Gastrocnemius medialis (tissue), 4 donors: Measurements from ENCODE around the gene DRG1. TPM values are rescaled to one million over a fixed set of nuclear protein-coding genes. Genes with fewer than 3 reads are reported as not detected.
A peak's percentile ranks its signal among the peaks of the same experiment; 100 is the strongest.

ENCODE experiments used
- ATAC-seq, 2 donors: fragments of 150-250 bp; one replicate each; pipeline ENCODE4 v1.9.1; 2016
- DNase-seq, 2 donors: peaks; one replicate each; pipeline ENCODE4 v3.0.0-alpha.2; 2019
- H3K27ac ChIP-seq, 4 donors: fragments of 200-600 bp; sonication (generic); 1 replicate in 1 of 4; 2 replicates in 3 of 4; pipeline ENCODE4 v1.5.1; 2016 to 2018; ENCODE audit warnings: mild to moderate bottlenecking in 2 of 4, moderate library complexity in 1 of 4
- H3K27me3 ChIP-seq, 3 donors: fragments of 200-600 bp; sonication (generic) in 2 of 3; 1 replicate in 1 of 3; 2 replicates in 2 of 3; pipeline versions ENCODE4 v1.5.1 to v1.6.0; 2016 to 2019; ENCODE audit warnings: mild to moderate bottlenecking in 1 of 3, moderate library complexity in 1 of 3
- H3K36me3 ChIP-seq, 2 donors: fragments of 200-600 bp; sonication (generic) in 1 of 2; one replicate each; pipeline ENCODE4 v1.5.1; 2017 to 2018
- H3K4me1 ChIP-seq, 2 donors: fragments of 200-600 bp; sonication (generic) in 1 of 2; one replicate each; pipeline ENCODE4 v1.5.1; 2016 to 2017; ENCODE audit warnings: mild to moderate bottlenecking in 2 of 2
- H3K4me3 ChIP-seq, 4 donors: fragments of 200-600 bp; sonication (generic) in 3 of 4; 1 replicate in 1 of 4; 2 replicates in 3 of 4; pipeline ENCODE4 v1.5.1; 2016 to 2019; ENCODE audit warnings: mild to moderate bottlenecking in 2 of 4
- H3K9me3 ChIP-seq, 3 donors: fragments of 200-600 bp; sonication (generic) in 2 of 3; 1 replicate in 1 of 3; 2 replicates in 2 of 3; pipeline ENCODE4 v1.5.1; 2016 to 2019
- CTCF ChIP-seq, 5 experiments: fragments of 450-650 bp in 3 of 5; fragments of 200-600 bp in 2 of 5; sonication (generic) in 2 of 5; IDR thresholded peaks in 4 of 5; conservative IDR thresholded peaks in 1 of 5; 1 replicate in 4 of 5; 2 replicates in 1 of 5; pipeline ENCODE4 v1.5.1; 2016 to 2019; ENCODE audit warnings: antibody characterized with exemption in 5 of 5, mild to moderate bottlenecking in 3 of 5, moderate library complexity in 3 of 5
- POLR2A ChIP-seq, 2 donors: fragments of 450-650 bp; IDR thresholded peaks; one replicate each; pipeline ENCODE4 v1.6.1; 2017; ENCODE audit warnings: antibody characterized with exemption in 2 of 2, mild to moderate bottlenecking in 2 of 2, moderate library complexity in 2 of 2
- in situ Hi-C, 4 donors: fragments of 200-750 bp; cut with MboI; loops; one replicate each; pipeline versions ENCODE4 v1.15.0 to v1.8.0; 2017; ENCODE audit warnings: low sequenced_read_pairs in 4 of 4
- intact Hi-C: fragments of 100-400 bp; cut with DNase I; formaldehyde crosslinking; loops from one replicate; pipeline ENCODE4 v1.15.1; 2023; ENCODE audit warnings: low total_unique reads
- total RNA-seq, 4 donors: library from RNA; depleted of rRNA; stranded (reverse); fragments of >200 nt; gene quantifications; one replicate each; pipeline versions ENCODE4 v1.1.0 to v1.2.3, GENCODE V29; 2016

Gene DRG1
- total RNA-seq, 4 donors from 2014 or later, result 117 to 136 (median 127) TPM

GRCh38 chr22:31436132-31436531, 36.7 kb downstream of the DRG1 start:
- Histone ChIP-seq H3K4me3 (no peak overlapping the region), H3K36me3 (peaks cover 0 to 96% of the 10 kb centered on the region in 2 donors), H3K4me1 (peaks cover 12 to 17% of the 10 kb centered on the region in 2 donors), H3K27ac (peak overlapping the region in 2 of 4 donors; percentile 1 to 12), H3K27me3 (no peaks in the 10 kb centered on the region), H3K9me3 (no peaks in the 10 kb centered on the region)
- intact Hi-C loops, result no loop called here
- TF ChIP-seq POLR2A (IDR thresholded peaks at IDR 0.05) (no peak), CTCF (IDR thresholded peaks at IDR 0.05 in 4 of 5, conservative IDR thresholded peaks at IDR 0.05 in 1 of 5) (no peak)
- ATAC-seq (peak; percentile 97 to 98), DNase-seq (peak; percentile 4 to 37)
- in situ Hi-C loops, result no loop called here

- Histone ChIP-seq H3K27ac (no peak overlapping the region), H3K4me1 (peaks cover 12 to 17% of the 10 kb centered on the region in 2 donors), H3K27me3 (no peaks in the 10 kb centered on the region), H3K36me3 (peaks cover 0 to 96% of the 10 kb centered on the region in 2 donors), H3K4me3 (no peak overlapping the region), H3K9me3 (no peaks in the 10 kb centered on the region)
- no peak for TF ChIP-seq POLR2A (IDR thresholded peaks at IDR 0.05)
- no peak for TF ChIP-seq CTCF (IDR thresholded peaks at IDR 0.05 in 4 of 5, conservative IDR thresholded peaks at IDR 0.05 in 1 of 5)
- in situ Hi-C loops (no loop called here), intact Hi-C loops (no loop called here)
- ATAC-seq (no peak), DNase-seq (peak in 1 of 2 donors; percentile 17)
Observed at GRCh38 chr22:31439808-31440207, 40.4 kb downstream of the DRG1 start.

- no peak for TF ChIP-seq CTCF (IDR thresholded peaks at IDR 0.05 in 4 of 5, conservative IDR thresholded peaks at IDR 0.05 in 1 of 5)
- no peak for TF ChIP-seq POLR2A (IDR thresholded peaks at IDR 0.05)
- in situ Hi-C loops, result no loop called here
- DNase-seq (no peak), ATAC-seq (no peak)
- H3K27ac ChIP-seq, result no peak overlapping the region
- intact Hi-C loops, result no loop called here
- H3K27me3 ChIP-seq, result no peaks in the 10 kb centered on the region
- H3K4me1 ChIP-seq, result peaks cover 9 to 13% of the 10 kb centered on the region in 2 donors
- H3K4me3 ChIP-seq, result no peak overlapping the region
- peaks cover 0 to 96% of the 10 kb centered on the region in 2 donors for H3K36me3 ChIP-seq
- H3K9me3 ChIP-seq, result no peaks in the 10 kb centered on the region
Observed at GRCh38 chr22:31440681-31441080, 41.3 kb downstream of the DRG1 start.

GRCh38 chr22:31441652-31442051, 42.2 kb downstream of the DRG1 start:
- Histone ChIP-seq H3K27me3 (no peaks in the 10 kb centered on the region), H3K36me3 (peaks cover 0 to 90% of the 10 kb centered on the region in 2 donors), H3K27ac (no peak overlapping the region), H3K4me1 (peaks cover 0 to 4% of the 10 kb centered on the region in 2 donors), H3K9me3 (no peaks in the 10 kb centered on the region), H3K4me3 (no peak overlapping the region)
- in situ Hi-C loops (no loop called here), intact Hi-C loops (no loop called here)
- no peak for DNase-seq
- ATAC-seq, result no peak
- no peak for TF ChIP-seq POLR2A (IDR thresholded peaks at IDR 0.05)
- TF ChIP-seq CTCF (IDR thresholded peaks at IDR 0.05 in 4 of 5, conservative IDR thresholded peaks at IDR 0.05 in 1 of 5), result no peak
